Caco-2 (cell line): ENCODE results near the gene CLEC17A. TPM values are rescaled to one million over a fixed set of nuclear protein-coding genes. Genes with fewer than 3 reads are reported as not detected.

Experiments used
- BruUV-seq: library from RNA; stranded (reverse); fragments of 400-500 nt; replicated peaks from 2 replicates; lab custom pipeline; 2021; lab: Mats Ljungman, UMichigan
- CTCF ChIA-PET: fragments of 300-600 bp; sonication (Branson Sonifier 250); formaldehyde crosslinking; loops from one replicate; lab custom pipeline; 2022; ENCODE audit warnings: antibody characterized with exemption; lab: Charles Lee
- POLR2A ChIA-PET: fragments of 300-600 bp; sonication (Branson Sonifier 250); formaldehyde crosslinking; loops from one replicate; lab custom pipeline; 2022; ENCODE audit warnings: antibody characterized with exemption; lab: Charles Lee
- DNase-seq, 2 experiments: peaks; one replicate each; pipeline versions ENCODE4 v3.0.0 to v3.0.0-alpha.2; 2020 to 2022
- H3K27me3 ChIP-seq: replicated peaks from 2 replicates; pipeline ENCODE4 v1.6.0; 2011; ENCODE audit warnings: low read length; ENCODE audit not compliant: control insufficient read depth, insufficient read depth
- H3K36me3 ChIP-seq: 2 replicates; pipeline ENCODE4 v1.5.1; 2011; ENCODE audit warnings: low read length; ENCODE audit not compliant: control insufficient read depth, insufficient read depth
- H3K4me1 ChIP-seq: fragments of 250-450 bp; sonication (Bioruptor Pico); 2 replicates; pipeline ENCODE4 v1.5.1; 2020; ENCODE audit warnings: mild to moderate bottlenecking
- H3K4me3 ChIP-seq: 2 replicates; pipeline ENCODE4 v1.5.1; 2011; ENCODE audit warnings: low read depth, mild to moderate bottlenecking, control low read depth, low read length
- H3K9me3 ChIP-seq: fragments of 250-450 bp; sonication (Bioruptor Pico); 2 replicates; pipeline ENCODE4 v1.5.1; 2020; ENCODE audit warnings: mild to moderate bottlenecking, moderate library complexity
- H3K27ac Mint-ChIP-seq: one replicate; pipeline ENCODE4 v1.8.0; 2022; ENCODE audit warnings: mixed read lengths; ENCODE audit not compliant: unreplicated experiment
- H3K27me3 Mint-ChIP-seq: one replicate; pipeline ENCODE4 v1.8.0; 2022; ENCODE audit warnings: mixed read lengths; ENCODE audit not compliant: insufficient read depth, unreplicated experiment
- H3K36me3 Mint-ChIP-seq: one replicate; pipeline ENCODE4 v1.8.0; 2022; ENCODE audit warnings: mild to moderate bottlenecking, mixed read lengths; ENCODE audit not compliant: insufficient read depth, unreplicated experiment
- H3K4me1 Mint-ChIP-seq: one replicate; pipeline ENCODE4 v1.8.0; 2022; ENCODE audit warnings: low read depth, mixed read lengths; ENCODE audit not compliant: unreplicated experiment
- H3K4me3 Mint-ChIP-seq: one replicate; pipeline ENCODE4 v1.8.0; 2022; ENCODE audit warnings: mild to moderate bottlenecking, moderate library complexity, mixed read lengths; ENCODE audit not compliant: unreplicated experiment
- H3K9me3 Mint-ChIP-seq: one replicate; pipeline ENCODE4 v1.8.0; 2022; ENCODE audit warnings: mixed read lengths; ENCODE audit not compliant: unreplicated experiment
- intact Hi-C: fragments of 100-400 bp; cut with micrococcal nuclease; formaldehyde crosslinking; loops from one replicate; pipeline ENCODE4 v1.10.0; 2022; ENCODE audit not compliant: unreplicated experiment
- total RNA-seq: library from RNA; stranded (reverse); gene quantifications from 2 replicates; pipeline ENCODE4 v1.2.3, GENCODE V29; 2022
- TF ChIP-seq, protein P1 (sequence below), 2 experiments: fragments of 200-600 bp in 1 of 2; IDR thresholded peaks; 1 replicate in 1 of 2; 2 replicates in 1 of 2; pipeline versions ENCODE4 v1.5.1 to v1.8.0; 2011 to 2022; ENCODE audit warnings: antibody characterized with exemption in 1 of 2, control low read depth in 1 of 2, inconsistent platforms in 1 of 2, low read depth in 1 of 2, low read length in 1 of 2, mild to moderate bottlenecking in 1 of 2, moderate library complexity in 1 of 2; ENCODE audit not compliant: insufficient read depth in 1 of 2, severe bottlenecking in 1 of 2, unreplicated experiment in 1 of 2

CLEC17A gene
- total RNA-seq, 1 experiment from 2014 or later, result not detected

DNA sequence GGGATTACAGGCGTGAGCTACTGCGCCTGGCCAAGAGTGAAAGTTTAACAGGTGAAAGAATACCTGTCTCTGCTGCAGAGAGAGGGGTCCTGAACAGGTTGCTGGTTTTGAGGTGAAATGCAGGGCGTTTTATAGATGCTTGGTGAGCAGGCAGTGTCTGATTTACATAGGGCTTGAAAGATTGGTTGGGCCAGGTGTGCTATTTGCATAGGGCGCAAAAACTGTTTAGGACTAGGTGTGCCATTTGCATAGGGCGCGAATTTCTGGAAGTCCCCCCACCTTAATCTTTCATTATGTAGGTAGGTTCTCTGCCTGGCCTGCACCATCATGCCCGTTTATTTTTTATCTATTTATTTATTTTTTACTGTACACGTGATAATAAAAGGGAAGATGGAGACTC is 6.5 kb upstream of the CLEC17A start:
- Histone ChIP-seq H3K4me1 (no peaks in the 10 kb centered on the region), H3K4me3 (no peak overlapping the region), H3K9me3 (no peaks in the 10 kb centered on the region), H3K27me3 (no peaks in the 10 kb centered on the region), H3K36me3 (no peaks in the 10 kb centered on the region)
- H3K4me1 Mint-ChIP-seq, result no peaks in the 10 kb centered on the region
- H3K9me3 Mint-ChIP-seq, result no peaks in the 10 kb centered on the region
- H3K27me3 Mint-ChIP-seq, result no peaks in the 10 kb centered on the region
- H3K36me3 Mint-ChIP-seq, result peaks cover 7% of the 10 kb centered on the region
- intact Hi-C loops, result loop anchor here (10.0 kb wide), 1 partner anchor 208 kb away; no protein-coding TSS in a partner anchor
- no TSS peak for BruUV-seq
- ChIA-PET POLR2A (no interaction called here), CTCF (no interaction called here)
- H3K4me3 Mint-ChIP-seq, result no peak overlapping the region
- TF ChIP-seq, protein P1, sequence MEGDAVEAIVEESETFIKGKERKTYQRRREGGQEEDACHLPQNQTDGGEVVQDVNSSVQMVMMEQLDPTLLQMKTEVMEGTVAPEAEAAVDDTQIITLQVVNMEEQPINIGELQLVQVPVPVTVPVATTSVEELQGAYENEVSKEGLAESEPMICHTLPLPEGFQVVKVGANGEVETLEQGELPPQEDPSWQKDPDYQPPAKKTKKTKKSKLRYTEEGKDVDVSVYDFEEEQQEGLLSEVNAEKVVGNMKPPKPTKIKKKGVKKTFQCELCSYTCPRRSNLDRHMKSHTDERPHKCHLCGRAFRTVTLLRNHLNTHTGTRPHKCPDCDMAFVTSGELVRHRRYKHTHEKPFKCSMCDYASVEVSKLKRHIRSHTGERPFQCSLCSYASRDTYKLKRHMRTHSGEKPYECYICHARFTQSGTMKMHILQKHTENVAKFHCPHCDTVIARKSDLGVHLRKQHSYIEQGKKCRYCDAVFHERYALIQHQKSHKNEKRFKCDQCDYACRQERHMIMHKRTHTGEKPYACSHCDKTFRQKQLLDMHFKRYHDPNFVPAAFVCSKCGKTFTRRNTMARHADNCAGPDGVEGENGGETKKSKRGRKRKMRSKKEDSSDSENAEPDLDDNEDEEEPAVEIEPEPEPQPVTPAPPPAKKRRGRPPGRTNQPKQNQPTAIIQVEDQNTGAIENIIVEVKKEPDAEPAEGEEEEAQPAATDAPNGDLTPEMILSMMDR (IDR thresholded peaks at IDR 0.05; ENCODE audit: insufficient read depth in 1 of 2, low read depth in 1 of 2, low read length in 1 of 2, severe bottlenecking in 1 of 2, unreplicated experiment in 1 of 2), result no peak
- no peak overlapping the region for H3K27ac Mint-ChIP-seq
- no peak for DNase-seq

DNA sequence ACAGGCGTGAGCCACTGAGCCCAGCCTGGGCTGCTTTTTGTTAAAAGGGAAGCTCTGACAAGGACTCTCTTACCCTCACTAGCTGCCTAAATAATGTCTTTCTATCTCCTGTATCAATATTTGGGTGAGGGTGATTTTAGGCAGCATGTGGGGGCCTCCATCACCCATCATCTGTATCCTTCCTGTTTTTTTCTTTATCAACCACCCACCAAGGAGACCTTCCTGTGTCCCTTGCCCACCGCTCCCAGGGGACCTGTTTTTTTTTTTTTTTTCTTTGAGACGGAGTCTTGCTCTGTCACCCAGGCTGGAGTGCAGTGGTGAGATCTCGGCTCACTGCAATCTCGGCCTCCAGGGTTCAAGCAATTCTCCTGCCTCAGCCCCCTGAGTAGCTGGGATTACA is 5.6 kb upstream of the CLEC17A start:
- no peak overlapping the region for H3K4me3 Mint-ChIP-seq
- intact Hi-C loops, result loop anchor here (10.0 kb wide), 1 partner anchor 208 kb away; no protein-coding TSS in a partner anchor
- H3K27me3 Mint-ChIP-seq, result no peaks in the 10 kb centered on the region
- H3K4me1 Mint-ChIP-seq, result no peaks in the 10 kb centered on the region
- ChIA-PET POLR2A (no interaction called here), CTCF (no interaction called here)
- TF ChIP-seq, protein P1 (IDR thresholded peaks at IDR 0.05; ENCODE audit: insufficient read depth in 1 of 2, low read depth in 1 of 2, low read length in 1 of 2, severe bottlenecking in 1 of 2, unreplicated experiment in 1 of 2), result no peak
- Histone ChIP-seq H3K9me3 (no peaks in the 10 kb centered on the region), H3K4me3 (no peak overlapping the region), H3K36me3 (no peaks in the 10 kb centered on the region), H3K4me1 (no peaks in the 10 kb centered on the region), H3K27me3 (no peaks in the 10 kb centered on the region)
- no peaks in the 10 kb centered on the region for H3K36me3 Mint-ChIP-seq
- no peaks in the 10 kb centered on the region for H3K9me3 Mint-ChIP-seq
- no peak for DNase-seq
- no TSS peak for BruUV-seq
- H3K27ac Mint-ChIP-seq, result no peak overlapping the region

DNA sequence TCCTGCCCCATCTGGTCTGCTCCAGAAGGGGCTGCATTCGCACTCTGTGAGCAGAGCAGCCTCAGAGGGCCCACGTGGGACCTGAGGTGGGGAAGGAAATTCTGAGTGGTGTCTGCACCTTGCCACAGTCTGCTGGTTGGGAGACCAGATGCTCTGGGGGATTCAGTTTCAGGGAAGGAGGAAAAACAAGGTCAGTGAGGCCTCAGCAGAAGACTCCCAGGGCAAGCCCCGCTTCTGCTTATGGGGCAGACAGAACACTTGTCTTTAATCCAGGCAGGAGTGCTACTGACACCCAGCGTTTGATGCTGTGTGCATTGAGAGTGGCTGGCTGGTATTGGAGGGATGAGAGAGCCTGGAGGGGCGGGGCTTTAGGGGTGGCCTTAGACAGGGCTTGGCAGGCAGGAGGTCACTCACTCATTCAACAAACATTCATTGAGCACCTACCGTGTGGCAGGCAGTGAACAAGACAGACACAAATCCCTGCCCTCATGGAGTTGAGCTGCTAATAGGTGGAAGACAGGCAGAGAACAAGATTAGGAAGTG is 4.9 kb upstream of the CLEC17A start:
- Histone ChIP-seq H3K27me3 (no peaks in the 10 kb centered on the region), H3K4me3 (no peak overlapping the region), H3K9me3 (no peaks in the 10 kb centered on the region), H3K36me3 (no peaks in the 10 kb centered on the region), H3K4me1 (no peaks in the 10 kb centered on the region)
- DNase-seq, result no peak
- ChIA-PET CTCF (interaction anchor here (0.5 kb wide), 1 partner anchor 9 kb away, joined by 4 read pairs; no protein-coding TSS in a partner anchor), POLR2A (interaction anchor here (0.5 kb wide), 1 partner anchor 68 kb away, joined by 3 read pairs; no protein-coding TSS in a partner anchor)
- BruUV-seq, result no TSS peak
- Mint-ChIP-seq H3K27me3 (no peaks in the 10 kb centered on the region), H3K4me3 (no peak overlapping the region), H3K9me3 (no peaks in the 10 kb centered on the region), H3K27ac (no peak overlapping the region), H3K36me3 (no peaks in the 10 kb centered on the region), H3K4me1 (no peaks in the 10 kb centered on the region)
- TF ChIP-seq, protein P1 (IDR thresholded peaks at IDR 0.05; ENCODE audit: insufficient read depth in 1 of 2, low read depth in 1 of 2, low read length in 1 of 2, severe bottlenecking in 1 of 2, unreplicated experiment in 1 of 2), result no peak
- intact Hi-C loops, result loop anchor here (10.0 kb wide), 1 partner anchor 207 kb away; no protein-coding TSS in a partner anchor
